HG02852 (cell line): Measurements from ENCODE around the gene VSIG10.
"Not testable (repeated sequence)": the region's sequence is repeated elsewhere in the genome, so short reads cannot be mapped to it uniquely, and the experiment has no call there.

Experiments used
- ATAC-seq: cut with Tn5 transposase; IDR thresholded peaks from one replicate; pipeline ENCODE4 v1.9.1; 2021; ENCODE audit warnings: mild to moderate bottlenecking, moderate library complexity; ENCODE audit not compliant: unreplicated experiment

VSIG10 gene

DNA sequence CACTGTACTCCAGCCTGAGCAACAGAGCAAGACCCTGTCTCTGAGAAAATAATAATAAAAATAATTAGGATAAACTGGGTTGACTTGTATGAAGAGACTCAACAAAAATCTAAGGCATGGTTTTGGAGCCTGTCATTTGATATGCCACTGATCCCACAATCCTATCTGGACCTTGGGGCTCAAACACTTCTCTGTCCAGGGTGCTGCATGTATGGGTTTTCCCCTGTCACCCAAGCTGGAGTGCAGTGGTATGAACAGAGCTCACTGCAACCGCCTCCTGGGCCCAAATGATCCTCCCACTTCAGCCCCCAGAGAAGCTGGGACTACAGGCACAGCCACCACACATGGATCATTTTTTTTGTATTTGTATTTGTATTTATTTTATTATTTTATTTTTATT lies 5.3 kb upstream of the VSIG10 start:
- no peak for ATAC-seq

DNA sequence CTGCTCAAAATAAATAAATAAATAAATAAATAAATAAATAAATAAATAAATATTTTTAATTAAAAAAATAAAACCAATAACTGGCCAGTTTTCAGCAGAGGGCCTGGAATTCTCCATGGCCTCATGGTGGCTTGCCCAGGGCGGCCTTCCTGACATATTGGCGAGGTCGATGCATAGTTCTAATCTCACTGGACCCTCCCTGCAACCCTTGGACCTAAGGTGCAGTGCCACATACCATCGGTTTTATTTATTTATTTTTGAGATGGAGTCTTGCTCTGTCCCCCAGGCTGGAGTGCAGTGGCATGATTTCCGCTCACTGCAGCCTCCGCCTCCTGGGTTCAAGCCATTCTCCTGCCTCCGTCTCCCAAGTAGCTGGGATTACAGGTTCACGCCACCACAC lies 3.9 kb upstream of the VSIG10 start:
- ATAC-seq, result no peak

- no peak for ATAC-seq
Observed at GRCh38 chr12:118107011-118107410, 3.2 kb upstream of the VSIG10 start.

DNA sequence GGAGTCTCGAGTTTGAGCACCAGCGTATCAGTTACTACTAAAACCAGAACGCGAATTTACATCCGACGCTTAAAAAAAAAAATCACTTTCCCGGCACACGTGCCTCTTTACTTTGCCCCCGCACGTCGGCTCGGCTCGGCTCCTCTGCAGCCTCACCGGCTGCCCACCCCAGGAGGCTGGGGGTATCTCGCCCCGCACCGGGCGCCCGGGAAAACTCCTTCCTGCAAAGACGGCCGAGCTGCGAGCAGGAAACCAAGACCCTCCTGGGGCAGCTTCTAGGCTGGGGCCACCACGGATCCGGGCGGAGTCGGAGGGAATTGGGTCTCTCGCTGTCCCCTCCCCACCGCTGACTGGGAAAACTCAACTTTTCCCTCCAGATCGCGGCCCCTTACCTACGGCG lies 610 bp downstream of the VSIG10 start:
- ATAC-seq, result no peak

GRCh38 chr12:118102609-118103008 lies 1.2 kb downstream of the VSIG10 start:
- ATAC-seq, result no peak

DNA sequence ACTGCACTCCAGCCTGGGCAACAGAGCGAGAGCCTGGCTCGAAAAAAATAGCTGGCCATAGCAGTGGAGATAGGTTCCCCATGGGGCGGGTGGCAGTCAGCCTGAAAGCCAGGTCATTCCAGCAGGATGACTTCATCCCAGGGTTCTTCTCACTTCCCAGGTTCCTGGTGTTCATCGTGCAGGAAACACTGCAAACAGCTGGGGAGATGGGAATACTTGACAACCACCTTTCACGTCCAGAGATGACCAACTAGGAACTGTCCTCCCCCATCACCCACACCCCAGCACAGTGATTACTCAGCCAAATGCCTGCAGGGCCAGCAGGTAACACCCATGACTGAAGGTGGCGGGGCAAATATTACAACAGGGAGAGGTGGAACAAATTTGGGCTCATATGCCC lies 1.7 kb downstream of the VSIG10 start:
- ATAC-seq, result no peak

DNA sequence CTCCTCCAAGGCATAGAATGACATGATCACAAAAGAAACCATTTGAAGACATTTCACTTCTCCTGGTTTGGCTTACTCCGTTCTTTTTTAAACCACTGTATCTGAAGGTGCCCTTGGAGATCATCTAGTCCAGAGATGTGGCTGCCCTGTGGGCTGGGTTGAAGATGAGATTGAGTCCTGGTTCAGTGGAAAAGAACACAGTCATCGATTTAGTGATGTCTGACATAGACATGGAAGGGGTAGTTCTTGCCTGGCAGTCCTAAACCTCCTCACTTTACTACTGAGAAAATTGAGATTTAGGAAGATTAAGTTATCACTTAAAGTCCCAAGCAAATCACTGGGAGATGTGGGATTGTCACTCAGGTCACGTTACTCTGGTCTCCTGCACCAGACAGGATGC lies 2.8 kb downstream of the VSIG10 start:
- ATAC-seq, result no peak

- no peak for ATAC-seq
Observed at GRCh38 chr12:118098911-118099671, 4.7 kb downstream of the VSIG10 start.

GRCh38 chr12:118098401-118098800 lies 5.4 kb downstream of the VSIG10 start:
- no peak for ATAC-seq

GRCh38 chr12:118094039-118094438 lies 9.8 kb downstream of the VSIG10 start:
- no peak for ATAC-seq

DNA sequence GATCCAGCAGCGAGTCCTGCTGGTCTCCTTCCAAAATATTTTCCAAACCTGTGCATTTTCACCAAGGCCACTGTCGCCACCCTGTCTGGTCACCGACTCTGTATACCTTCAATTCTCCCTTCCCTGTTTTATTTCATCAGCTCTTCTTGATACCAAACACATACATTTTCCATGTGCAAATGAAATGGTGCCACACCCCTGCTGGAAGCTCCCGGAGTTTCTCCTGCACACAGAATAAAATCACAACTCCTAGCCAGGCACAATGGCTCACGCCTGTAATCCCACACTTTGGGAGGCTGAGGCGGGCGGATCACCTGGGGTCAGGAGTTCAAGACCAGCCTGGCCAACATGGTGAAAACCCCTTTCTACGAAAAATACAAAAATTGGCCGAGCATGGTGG lies 14.0 kb downstream of the VSIG10 start:
- ATAC-seq, result no peak

DNA sequence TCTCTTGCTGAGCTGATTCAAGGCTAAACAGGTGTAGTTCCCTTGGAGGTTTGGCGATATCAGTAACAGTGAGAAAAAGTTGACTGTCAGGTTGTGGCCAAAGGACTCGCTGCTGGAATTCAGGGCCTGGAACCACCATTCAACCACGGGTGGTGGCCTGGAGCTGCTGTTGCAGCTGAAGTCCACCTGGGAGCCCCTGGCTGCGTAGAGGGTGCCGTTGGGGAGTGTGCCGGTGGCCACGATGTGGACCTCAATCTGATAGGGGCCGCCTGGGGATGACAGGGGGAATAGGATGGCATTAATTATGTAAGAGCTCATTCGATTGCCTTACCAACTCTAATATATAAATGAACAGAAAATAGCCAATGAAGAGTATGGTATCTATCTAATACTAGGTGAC lies 21.6 kb downstream of the VSIG10 start:
- no peak for ATAC-seq

DNA sequence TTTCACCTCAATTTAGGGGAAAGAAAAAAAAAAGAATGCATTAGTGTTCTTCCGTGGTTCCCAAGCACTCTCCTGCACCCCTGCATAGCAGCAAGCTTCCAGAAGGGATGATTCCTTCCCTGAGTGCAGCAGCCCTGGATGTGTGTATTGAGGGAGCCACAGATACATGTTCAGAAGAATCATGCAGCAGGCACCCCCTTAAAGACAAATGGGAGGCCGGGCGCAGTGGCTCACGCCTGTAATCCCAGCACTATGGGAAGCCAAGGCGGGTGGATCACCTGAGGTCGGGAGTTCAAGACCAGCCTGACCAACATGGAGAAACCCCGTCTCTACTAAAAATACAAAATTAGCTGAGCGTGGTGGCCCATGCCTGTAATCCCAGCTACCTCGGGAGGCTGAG lies 22.3 kb downstream of the VSIG10 start:
- not testable (repeated sequence) for ATAC-seq

- ATAC-seq, result no peak
Observed at GRCh38 chr12:118073768-118074167, 30.0 kb downstream of the VSIG10 start.

- ATAC-seq, result no peak
Observed at GRCh38 chr12:118070650-118071049, 33.2 kb downstream of the VSIG10 start.

DNA sequence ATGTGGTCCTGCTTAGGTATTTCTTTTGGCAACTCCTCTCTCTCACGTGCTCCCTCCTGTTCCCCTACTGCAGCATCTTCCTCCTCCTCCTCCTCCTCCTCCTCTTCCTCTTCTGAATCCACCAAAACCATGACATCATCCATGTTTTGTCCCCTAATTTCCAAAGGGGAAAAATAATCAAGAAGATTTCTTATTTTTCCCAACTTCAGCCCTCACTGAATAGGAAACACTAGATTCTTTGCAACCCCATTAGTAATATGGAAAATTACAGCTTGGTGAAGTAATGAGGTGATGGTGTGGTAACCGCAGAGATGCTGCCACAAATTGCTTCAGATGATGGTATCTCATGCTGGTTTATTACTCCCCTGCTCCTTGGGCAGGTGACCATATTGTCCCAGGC lies 35.4 kb downstream of the VSIG10 start:
- no peak for ATAC-seq

DNA sequence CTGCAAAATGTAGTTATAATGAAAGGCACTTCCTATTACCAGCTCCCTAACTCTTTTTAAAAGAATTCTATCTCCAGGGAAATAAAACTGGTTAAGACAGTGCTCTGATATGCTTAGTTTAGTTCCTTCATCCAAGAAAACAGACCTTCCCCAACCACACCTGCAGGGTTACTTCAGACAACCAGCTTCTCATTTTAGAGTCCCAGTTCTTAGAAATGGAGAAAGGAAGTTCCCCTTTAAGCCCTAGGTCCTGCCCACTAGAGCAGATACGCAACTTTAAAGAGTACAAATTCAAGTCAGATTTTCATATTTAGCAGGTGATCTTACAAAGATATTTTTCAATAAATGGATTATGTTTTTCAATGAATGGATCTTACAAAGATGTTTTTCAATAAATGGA lies 38.4 kb downstream of the VSIG10 start:
- no peak for ATAC-seq

- no peak for ATAC-seq
Observed at GRCh38 chr12:118064608-118065007, 39.2 kb downstream of the VSIG10 start.

- ATAC-seq, result no peak
Observed at GRCh38 chr12:118063576-118064391, 40.0 kb downstream of the VSIG10 start.

GRCh38 chr12:118061873-118062843 lies 41.7 kb downstream of the VSIG10 start:
- no peak for ATAC-seq
